Endodermal cell (in vitro differentiated cells): ENCODE results near the gene OR10S1. TPM values are rescaled to one million over a fixed set of nuclear protein-coding genes. Genes with fewer than 3 reads are reported as not detected.

Source experiments
- DNase-seq: peaks from one replicate; pipeline ENCODE4 v3.0.0-alpha.2; 2017
- H3K27ac ChIP-seq: 2 replicates; pipeline ENCODE4 v1.5.1; 2013; ENCODE audit warnings: mild to moderate bottlenecking, low read depth, low read length, moderate library complexity
- H3K27me3 ChIP-seq: 2 replicates; pipeline ENCODE4 v1.6.1; 2013; ENCODE audit warnings: mild to moderate bottlenecking, low read length, moderate library complexity; ENCODE audit not compliant: insufficient read depth, control insufficient read depth, poor library complexity, severe bottlenecking
- H3K36me3 ChIP-seq: 2 replicates; pipeline ENCODE4 v1.7.0; 2013; ENCODE audit warnings: mild to moderate bottlenecking, low read length, moderate library complexity; ENCODE audit not compliant: control insufficient read depth, insufficient read depth
- H3K4me1 ChIP-seq: one replicate; pipeline ENCODE4 v1.7.0; 2013; ENCODE audit warnings: low read length; ENCODE audit not compliant: control insufficient read depth, insufficient read depth
- H3K4me3 ChIP-seq: 2 replicates; pipeline ENCODE4 v1.5.1; 2013; ENCODE audit warnings: mild to moderate bottlenecking, low read length, moderate library complexity
- H3K9ac ChIP-seq: 2 replicates; pipeline ENCODE4 v1.6.1; 2013; ENCODE audit warnings: mild to moderate bottlenecking, low read length, moderate library complexity; ENCODE audit not compliant: poor library complexity, severe bottlenecking; ENCODE audit errors: extremely low read depth
- H3K9me3 ChIP-seq: 2 replicates; pipeline ENCODE4 v1.6.1; 2013; ENCODE audit warnings: mild to moderate bottlenecking, low read length, moderate library complexity; ENCODE audit not compliant: control insufficient read depth
- H3K27ac Mint-ChIP-seq: 2 replicates; pipeline ENCODE4 v1.8.0; 2020; ENCODE audit warnings: mixed read lengths
- H3K27me3 Mint-ChIP-seq: 2 replicates; pipeline ENCODE4 v1.8.0; 2021; ENCODE audit warnings: mild to moderate bottlenecking, mixed read lengths; ENCODE audit not compliant: insufficient read depth
- H3K36me3 Mint-ChIP-seq: 2 replicates; pipeline ENCODE4 v1.8.0; 2020; ENCODE audit warnings: low read depth, mixed read lengths
- H3K4me1 Mint-ChIP-seq: 2 replicates; pipeline ENCODE4 v1.8.0; 2020; ENCODE audit warnings: mixed read lengths
- H3K4me3 Mint-ChIP-seq: 2 replicates; pipeline ENCODE4 v1.8.0; 2020; ENCODE audit warnings: mild to moderate bottlenecking, moderate library complexity, mixed read lengths
- H3K9me3 Mint-ChIP-seq: 2 replicates; pipeline ENCODE4 v1.8.0; 2020; ENCODE audit warnings: mild to moderate bottlenecking, mixed read lengths
- CTCF ChIP-seq: fragments of 200-600 bp; sonication (generic); conservative IDR thresholded peaks from 2 replicates; pipeline ENCODE4 v1.5.0; 2021; ENCODE audit warnings: antibody characterized with exemption, mild to moderate bottlenecking
- WGBS, 2 experiments: methylation state at CpG; one replicate each; pipeline versions ENCODE4 v1.1.5 to v1.1.7; 2013; ENCODE audit warnings: missing lambda C conversion rate in 2 of 2, mixed read lengths in 1 of 2; ENCODE audit not compliant: insufficient coverage in 1 of 2, insufficient read length in 1 of 2; 5-methylcytosine and 5-hydroxymethylcytosine counted together
- total RNA-seq, 2 donors: library from RNA; stranded (reverse); fragmentation: NEBNext Ultra II Directional in 1 of 2; extraction: Animal tissue kit (Norgen Biotek cat#: 25700) in 1 of 2; gene quantifications; 2 replicates in 1 of 2; 3 replicates in 1 of 2; pipeline ENCODE4 v1.2.1, GENCODE V29; 2021

Gene OR10S1
- total RNA-seq, 2 donors from 2014 or later: not detected

GRCh38 chr11:123976770-123977560, 616 bp downstream of the OR10S1 start:
- Mint-ChIP-seq H3K36me3 (no peaks in the 10 kb centered on the region), H3K27ac (no peak overlapping the region)
- 91 to 94% methylated on average over 11 to 18 of the region's 18 CpGs for WGBS, 2 experiments

GRCh38 chr11:123973816-123974215, 3.8 kb downstream of the OR10S1 start:
- TF ChIP-seq CTCF: no peak
- Histone ChIP-seq H3K27me3 (no peaks in the 10 kb centered on the region), H3K4me3 (no peak overlapping the region), H3K9ac (no peak overlapping the region), H3K9me3 (no peaks in the 10 kb centered on the region), H3K36me3 (no peaks in the 10 kb centered on the region), H3K27ac (no peak overlapping the region), H3K4me1 (no peaks in the 10 kb centered on the region)
- Mint-ChIP-seq H3K27me3 (no peaks in the 10 kb centered on the region), H3K4me1 (no peaks in the 10 kb centered on the region), H3K27ac (no peak overlapping the region), H3K36me3 (no peaks in the 10 kb centered on the region), H3K9me3 (peaks cover 5% of the 10 kb centered on the region), H3K4me3 (no peak overlapping the region)
- WGBS, 2 experiments: 67 to 97% methylated on average over 1 of the region's 1 CpG
- no peak for DNase-seq

More at GRCh38 chr11:123976770-123977560, 616 bp downstream of the OR10S1 start:
- DNase-seq: no peak
- H3K36me3 ChIP-seq: no peaks in the 10 kb centered on the region
- H3K9me3 ChIP-seq: no peaks in the 10 kb centered on the region
- no peaks in the 10 kb centered on the region for H3K4me1 ChIP-seq
- no peak overlapping the region for H3K27ac ChIP-seq
- Mint-ChIP-seq H3K4me3 (no peak overlapping the region), H3K27me3 (no peaks in the 10 kb centered on the region), H3K9me3 (peaks cover 7% of the 10 kb centered on the region), H3K4me1 (peaks cover 15% of the 10 kb centered on the region)
- H3K4me3 ChIP-seq: no peak overlapping the region
- H3K9ac ChIP-seq: no peak overlapping the region
- no peaks in the 10 kb centered on the region for H3K27me3 ChIP-seq
- no peak for TF ChIP-seq CTCF

GRCh38 chr11:123956752-123957151, 20.8 kb downstream of the OR10S1 start:
- no peak overlapping the region for H3K27ac Mint-ChIP-seq
- H3K27ac ChIP-seq: no peak overlapping the region
- H3K9me3 Mint-ChIP-seq: peaks cover 28% of the 10 kb centered on the region
- H3K9ac ChIP-seq: no peak overlapping the region
- no peaks in the 10 kb centered on the region for H3K36me3 ChIP-seq
- H3K4me3 ChIP-seq: no peak overlapping the region
- H3K4me3 Mint-ChIP-seq: no peak overlapping the region
- H3K27me3 ChIP-seq: no peaks in the 10 kb centered on the region
- H3K36me3 Mint-ChIP-seq: no peaks in the 10 kb centered on the region
- peaks cover 10% of the 10 kb centered on the region for H3K9me3 ChIP-seq
- no peaks in the 10 kb centered on the region for H3K27me3 Mint-ChIP-seq
- TF ChIP-seq CTCF: no peak
- no peak for DNase-seq
- peaks cover 8% of the 10 kb centered on the region for H3K4me1 Mint-ChIP-seq
- no peaks in the 10 kb centered on the region for H3K4me1 ChIP-seq
